GM18867 (cell line): ENCODE measurements around the gene BCAS1.

Experiments used
- ATAC-seq: cut with Tn5 transposase; IDR thresholded peaks from one replicate; pipeline ENCODE4 v1.9.1; 2021; ENCODE audit warnings: mild to moderate bottlenecking, moderate library complexity; ENCODE audit not compliant: unreplicated experiment

Gene BCAS1

GRCh38 chr20:53914091-53914780 is 156.2 kb downstream of the BCAS1 start:
- ATAC-seq, result no peak

GRCh38 chr20:53911301-53911700 is 159.1 kb downstream of the BCAS1 start:
- no peak for ATAC-seq

DNA sequence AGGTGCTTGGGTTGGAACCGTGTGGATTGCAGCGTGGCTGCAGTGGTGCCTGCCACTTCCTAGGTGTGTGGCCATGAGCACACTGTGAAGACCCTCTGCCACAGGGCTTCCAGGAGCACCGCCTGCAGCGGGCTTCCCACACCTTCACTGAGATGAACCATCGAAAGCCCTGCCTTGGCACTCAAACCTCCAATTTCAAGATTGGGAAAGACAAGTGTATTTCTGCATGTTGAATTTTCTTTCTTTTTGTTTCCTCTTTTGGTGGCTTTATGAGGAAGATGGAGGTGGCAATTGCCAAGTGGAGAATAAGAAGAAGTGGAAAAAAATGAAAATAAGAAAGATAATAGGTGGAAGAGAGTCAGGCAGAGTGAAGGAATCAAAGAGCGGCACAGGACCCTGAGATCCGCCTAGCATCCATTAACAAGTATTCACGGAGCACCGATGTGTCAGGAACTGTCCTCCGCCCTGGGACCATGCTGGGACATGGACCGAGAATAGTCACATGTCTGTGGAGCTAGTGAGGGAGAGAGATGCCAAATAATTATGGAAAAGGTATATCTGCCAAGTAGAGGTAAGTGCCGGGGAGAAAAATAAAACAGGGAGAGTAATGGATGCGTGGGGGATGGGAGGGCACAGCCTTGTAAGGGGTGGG is 159.9 kb downstream of the BCAS1 start:
- ATAC-seq, result no peak

DNA sequence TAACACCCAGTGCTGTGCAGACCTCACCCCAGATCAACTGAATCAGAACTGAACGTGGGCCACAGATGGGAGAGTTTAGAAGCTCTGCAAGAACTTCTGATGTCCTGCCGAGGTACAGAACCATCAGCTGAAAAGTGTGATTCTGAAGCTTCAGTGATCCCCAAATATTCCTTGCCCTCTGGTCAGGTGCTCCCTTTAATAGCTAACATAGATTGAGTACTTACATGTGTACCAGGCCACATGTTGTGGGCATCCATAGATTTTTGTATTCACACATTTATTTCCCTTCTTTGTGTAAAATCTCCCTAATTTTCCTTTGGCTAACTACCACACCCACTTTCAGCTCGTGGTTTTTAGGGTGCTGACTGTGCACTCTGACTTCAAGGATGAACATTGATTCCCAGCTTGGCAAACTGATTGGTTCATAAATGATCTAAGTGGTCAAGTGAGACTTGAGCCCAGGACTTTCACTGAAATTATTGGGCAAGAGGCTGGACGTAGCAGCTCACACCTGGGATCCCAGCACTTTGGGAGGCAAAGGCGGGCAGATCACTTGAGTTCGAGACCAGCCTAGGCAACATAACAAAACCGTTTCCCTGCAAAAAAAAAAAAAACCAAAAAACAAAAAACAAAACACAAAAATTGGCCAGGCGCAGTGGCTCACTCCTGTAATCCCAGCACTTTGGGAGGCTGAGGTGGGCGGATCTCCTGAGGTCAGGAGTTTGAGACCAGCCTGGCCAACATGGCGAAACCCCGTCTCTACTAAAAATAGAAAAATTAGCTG is 162.2 kb downstream of the BCAS1 start:
- ATAC-seq, result no peak

DNA sequence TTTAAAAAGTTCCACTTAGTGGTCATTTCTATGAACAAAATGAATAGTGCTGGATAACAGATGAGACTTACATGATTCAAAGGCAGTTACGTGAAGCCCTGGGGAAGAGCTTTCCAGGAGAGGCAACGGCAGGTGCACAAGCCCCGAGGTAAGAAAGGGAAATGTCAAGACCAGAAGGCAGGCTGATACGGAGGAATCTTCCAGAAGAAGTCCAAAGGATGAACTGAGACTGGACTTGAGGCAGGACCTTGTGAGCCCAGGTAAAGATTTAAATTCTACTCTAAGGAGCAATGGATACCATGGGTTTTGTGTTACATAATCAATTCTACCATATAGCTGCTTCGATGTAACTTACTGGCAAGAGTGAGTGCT is 164.6 kb downstream of the BCAS1 start:
- ATAC-seq, result no peak

DNA sequence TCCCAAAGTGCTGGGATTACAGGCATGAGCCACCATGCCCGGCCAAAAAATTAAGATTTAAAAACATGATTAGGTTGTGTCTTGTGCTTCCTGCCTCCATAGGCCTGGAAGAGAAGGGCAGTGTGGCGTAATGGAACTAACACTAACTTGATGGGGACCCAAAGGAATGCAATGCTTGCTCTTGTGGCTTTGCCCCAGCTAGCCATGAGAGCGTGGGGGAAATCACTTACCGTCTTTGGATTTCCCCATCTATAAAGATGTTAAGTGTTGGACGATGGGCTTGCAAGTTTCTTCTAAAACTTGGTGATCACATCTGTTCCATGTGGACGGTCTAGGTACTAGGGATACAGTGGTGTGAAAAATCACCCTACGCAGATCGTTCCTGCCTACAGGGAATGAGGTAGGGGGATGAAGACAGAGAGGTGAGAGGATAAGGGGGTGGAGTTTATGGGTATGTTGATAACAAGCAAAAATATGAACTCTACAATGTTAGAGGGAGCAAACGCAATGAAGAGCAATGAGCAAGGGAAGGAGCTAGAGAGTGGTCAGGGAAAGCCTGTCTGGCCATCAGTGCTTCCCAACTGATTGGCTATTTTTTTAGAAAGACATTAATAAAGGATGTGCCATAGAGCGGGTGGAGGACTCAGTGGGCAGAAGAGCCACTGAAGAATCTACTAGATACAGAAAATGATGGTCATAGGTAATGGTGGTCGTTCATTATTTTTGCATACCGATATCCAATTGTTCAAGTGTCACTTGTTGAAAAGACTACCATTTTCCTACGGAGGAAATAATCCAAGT is 165.2 kb downstream of the BCAS1 start:
- ATAC-seq, result no peak

GRCh38 chr20:53904261-53904660 is 166.1 kb downstream of the BCAS1 start:
- no peak for ATAC-seq

- no peak for ATAC-seq
Measured at GRCh38 chr20:53903652-53903987, 166.8 kb downstream of the BCAS1 start.

DNA sequence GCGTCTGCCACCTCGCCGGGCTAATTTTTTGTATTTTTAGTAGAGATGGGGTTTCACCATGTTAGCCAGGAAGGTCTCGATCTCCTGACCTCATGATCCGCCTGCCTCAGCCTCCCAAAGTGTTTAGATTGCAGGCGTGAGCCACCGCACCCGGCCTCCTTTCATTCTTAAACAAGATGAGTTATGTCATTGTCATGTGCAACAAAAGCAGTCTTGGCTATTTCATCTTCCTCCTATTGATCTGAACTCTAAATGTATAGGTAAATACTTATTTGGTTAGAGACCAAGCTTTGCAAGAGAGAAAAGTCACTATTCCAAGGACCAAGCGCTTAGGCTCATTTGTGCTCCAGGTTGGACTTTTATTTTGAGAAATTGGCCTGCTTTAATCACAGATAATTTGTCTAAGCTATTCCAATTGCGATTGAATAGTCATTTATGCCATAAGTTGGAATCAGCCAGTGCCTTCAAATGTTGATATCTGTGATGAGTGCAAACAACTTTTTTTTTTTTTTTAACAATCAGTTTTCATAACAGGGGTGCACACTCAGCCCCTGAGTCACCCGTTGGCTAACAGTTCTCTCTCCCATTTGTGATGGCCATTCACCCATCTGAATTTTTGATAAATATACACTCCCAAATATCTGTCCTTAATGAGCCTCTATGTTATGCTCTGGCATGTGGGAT is 167.3 kb downstream of the BCAS1 start:
- ATAC-seq, result no peak

- no peak for ATAC-seq
Measured at GRCh38 chr20:53901497-53902096, 168.8 kb downstream of the BCAS1 start.

DNA sequence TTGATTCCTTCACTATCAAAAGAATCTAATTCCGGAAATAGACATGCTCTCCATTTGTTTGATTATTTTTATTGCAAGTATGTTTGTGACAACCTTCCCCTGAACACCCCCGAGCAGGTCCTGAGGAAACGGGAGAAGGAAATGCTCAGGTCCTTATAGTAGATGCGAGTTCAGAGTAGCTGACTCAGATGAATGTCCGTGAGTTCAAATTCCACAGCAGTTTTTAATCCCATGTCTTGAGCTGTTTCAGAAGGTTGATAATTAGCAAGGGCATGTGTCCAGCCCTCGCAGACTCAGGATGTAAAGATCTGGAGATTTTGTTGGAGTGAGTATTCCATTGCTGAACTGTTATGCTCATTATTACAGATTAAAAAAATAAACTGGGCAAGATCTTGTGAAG is 169.3 kb downstream of the BCAS1 start:
- no peak for ATAC-seq

DNA sequence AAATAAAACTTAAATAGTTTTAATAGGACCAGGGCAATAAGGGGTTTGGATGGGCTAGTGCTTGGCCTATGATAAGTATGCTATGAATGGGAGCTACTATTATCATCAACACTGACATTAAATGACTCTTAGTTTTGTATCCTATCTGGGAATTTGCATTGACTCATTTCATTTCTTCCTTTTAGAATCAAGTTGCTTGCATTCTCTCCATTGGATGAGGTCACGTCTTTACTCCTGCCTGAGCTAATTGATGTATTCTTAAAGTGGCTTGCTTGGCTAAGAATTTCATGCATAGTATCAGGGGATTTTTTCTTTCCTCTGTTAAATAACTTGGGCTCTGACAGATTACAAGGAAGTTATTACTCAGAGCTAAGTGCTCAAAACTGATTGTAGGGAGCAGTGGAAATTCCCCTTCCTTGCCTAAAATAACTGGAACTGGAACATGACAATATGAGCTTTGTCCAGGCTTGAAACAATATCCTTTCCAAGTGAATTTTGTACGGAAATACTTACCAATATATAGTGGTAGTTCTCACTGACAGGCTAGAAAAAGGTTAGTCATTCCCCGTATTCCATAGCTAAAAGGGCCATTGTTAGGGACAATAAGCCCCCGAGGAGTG is 169.9 kb downstream of the BCAS1 start:
- no peak for ATAC-seq

DNA sequence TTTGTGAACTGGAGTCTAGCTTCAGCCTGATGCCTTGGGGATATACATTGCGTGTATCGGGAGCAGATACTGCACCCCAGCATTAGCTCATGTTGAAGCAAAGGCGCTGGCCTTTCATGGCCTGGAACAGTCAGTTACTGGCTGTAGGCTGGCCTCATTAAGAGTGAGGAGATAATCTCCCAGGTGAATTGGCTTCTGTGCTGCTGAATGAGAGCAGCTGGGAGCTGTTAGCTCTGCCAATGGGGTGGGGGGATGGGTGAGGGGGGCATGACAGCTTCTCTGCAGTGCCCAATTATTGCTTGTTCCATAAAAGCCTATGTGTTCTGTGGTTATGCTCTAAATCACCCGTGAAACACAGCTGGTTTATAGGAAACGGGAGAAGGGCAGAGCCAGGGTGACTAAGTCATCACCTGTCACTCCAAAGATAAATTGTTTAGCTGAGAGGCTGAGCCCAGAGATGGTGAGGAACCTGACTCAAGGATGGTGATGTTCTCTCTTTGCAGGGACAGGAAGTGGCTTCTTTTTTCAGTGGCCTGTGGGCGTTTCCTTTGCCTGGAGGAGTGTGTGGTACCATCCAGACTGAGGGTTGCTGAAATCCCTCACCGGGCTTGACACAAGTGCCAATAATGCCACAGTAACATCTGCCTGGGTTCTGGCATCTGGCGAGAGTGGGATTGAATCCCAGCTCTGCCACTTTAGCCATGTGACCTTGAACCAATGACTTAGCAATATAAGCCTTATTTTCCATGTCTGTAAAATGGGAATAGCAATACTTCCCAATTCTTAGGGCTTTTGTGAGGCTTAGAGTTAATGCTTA is 170.8 kb downstream of the BCAS1 start:
- peak; percentile 83 for ATAC-seq

- no peak for ATAC-seq
Measured at GRCh38 chr20:53898556-53898931, 171.8 kb downstream of the BCAS1 start.

GRCh38 chr20:53897884-53898555 is 172.4 kb downstream of the BCAS1 start:
- ATAC-seq, result no peak

DNA sequence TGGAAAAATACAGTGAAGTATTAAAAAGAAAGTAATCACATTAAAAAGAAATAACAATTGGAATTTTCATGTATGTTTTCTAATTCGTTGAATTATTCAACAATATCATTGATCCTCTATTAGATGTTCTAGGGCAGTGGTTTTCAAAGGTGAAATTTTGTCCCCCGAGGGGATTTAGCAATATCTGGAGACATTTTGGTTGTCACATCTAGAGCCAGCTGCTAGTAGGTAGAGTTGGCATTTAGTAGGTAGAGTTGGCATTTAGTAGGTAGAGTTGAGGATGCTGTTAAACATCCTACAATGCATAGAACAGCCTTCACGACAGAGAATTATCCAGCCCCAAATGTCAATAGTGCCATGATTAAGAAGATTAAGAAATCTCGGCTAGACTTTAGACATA is 173.7 kb downstream of the BCAS1 start:
- no peak for ATAC-seq

GRCh38 chr20:53896041-53896440 is 174.4 kb downstream of the BCAS1 start:
- ATAC-seq, result no peak

- ATAC-seq, result no peak
Measured at GRCh38 chr20:53895385-53895755, 175.0 kb downstream of the BCAS1 start.
